Liver (tissue), 9 donors: ENCODE measurements around the gene KCNT1. TPM values are rescaled to one million over a fixed set of nuclear protein-coding genes. Genes with fewer than 3 reads are reported as not detected.

Source experiments
- DNase-seq: peaks from one replicate; pipeline ENCODE4 v3.0.0-alpha.2; 2017; ENCODE audit warnings: low spot score
- H3K27ac ChIP-seq, 2 donors: one replicate each; pipeline ENCODE4 v1.7.0; 2013; ENCODE audit warnings: inconsistent platforms in 2 of 2, low read length in 2 of 2, control low read depth in 1 of 2, low read depth in 1 of 2, mild to moderate bottlenecking in 1 of 2
- H3K27me3 ChIP-seq, 4 donors: one replicate each; pipeline versions ENCODE4 v1.6.1 to v1.7.0; 2013; ENCODE audit warnings: low read length in 3 of 4, inconsistent platforms in 1 of 4, mild to moderate bottlenecking in 1 of 4, moderate library complexity in 1 of 4; ENCODE audit not compliant: control insufficient read depth in 4 of 4, insufficient read depth in 4 of 4
- H3K36me3 ChIP-seq, 4 donors: one replicate each; pipeline versions ENCODE4 v1.6.1 to v1.7.0; 2013; ENCODE audit warnings: low read length in 3 of 4, mild to moderate bottlenecking in 3 of 4, low read depth in 1 of 4, moderate library complexity in 1 of 4; ENCODE audit not compliant: control insufficient read depth in 4 of 4, insufficient read depth in 3 of 4
- H3K4me1 ChIP-seq, 4 donors: one replicate each; pipeline versions ENCODE4 v1.6.1 to v1.7.0; 2013; ENCODE audit warnings: low read length in 3 of 4, mild to moderate bottlenecking in 3 of 4, moderate library complexity in 1 of 4; ENCODE audit not compliant: control insufficient read depth in 4 of 4, insufficient read depth in 4 of 4
- H3K4me3 ChIP-seq, 3 donors: one replicate each; pipeline versions ENCODE4 v1.6.1 to v1.7.0; 2013; ENCODE audit warnings: low read length in 3 of 3, control low read depth in 1 of 3, low read depth in 1 of 3, mild to moderate bottlenecking in 1 of 3
- H3K9ac ChIP-seq, 2 donors: one replicate each; pipeline ENCODE4 v1.7.0; 2013; ENCODE audit warnings: low read length in 2 of 2, mild to moderate bottlenecking in 2 of 2, moderate library complexity in 2 of 2, control low read depth in 1 of 2, low read depth in 1 of 2
- H3K9me3 ChIP-seq, 4 donors: one replicate each; pipeline versions ENCODE4 v1.6.1 to v1.7.0; 2013; ENCODE audit warnings: low read length in 3 of 4; ENCODE audit not compliant: control insufficient read depth in 4 of 4
- ATF3 ChIP-seq: IDR thresholded peaks from 2 replicates; pipeline ENCODE4 v1.6.1; 2016; ENCODE audit warnings: antibody characterized with exemption
- CTCF ChIP-seq: fragments of 150-350 bp; IDR thresholded peaks from 2 replicates; pipeline ENCODE4 v1.5.1; 2017; ENCODE audit warnings: improper control_type of control experiment, low read depth, low read length; ENCODE audit not compliant: missing input control
- FOXA1 ChIP-seq: IDR thresholded peaks from 2 replicates; pipeline ENCODE4 v1.6.1; 2016; ENCODE audit warnings: antibody characterized with exemption
- FOXA2 ChIP-seq: IDR thresholded peaks from 2 replicates; pipeline ENCODE4 v1.6.1; 2016; ENCODE audit warnings: antibody characterized with exemption
- GABPA ChIP-seq, 2 donors: IDR thresholded peaks in 1 of 2; conservative IDR thresholded peaks in 1 of 2; 2 replicates each; pipeline ENCODE4 v1.6.1; 2016; ENCODE audit warnings: antibody characterized with exemption in 2 of 2, mild to moderate bottlenecking in 1 of 2, moderate library complexity in 1 of 2
- HNF4A ChIP-seq, 2 donors: conservative IDR thresholded peaks; 2 replicates each; pipeline ENCODE4 v1.6.1; 2016; ENCODE audit warnings: antibody characterized with exemption in 2 of 2, mild to moderate bottlenecking in 2 of 2
- HNF4G ChIP-seq: IDR thresholded peaks from 2 replicates; pipeline ENCODE4 v1.6.1; 2016; ENCODE audit warnings: antibody characterized with exemption
- JUND ChIP-seq, 2 donors: IDR thresholded peaks; 2 replicates each; pipeline ENCODE4 v1.6.1; 2016; ENCODE audit warnings: antibody characterized with exemption in 2 of 2
- MAX ChIP-seq: IDR thresholded peaks from 2 replicates; pipeline ENCODE4 v1.6.1; 2016; ENCODE audit warnings: antibody characterized with exemption
- NR2F2 ChIP-seq: IDR thresholded peaks from 2 replicates; pipeline ENCODE4 v1.6.1; 2016; ENCODE audit warnings: antibody characterized with exemption
- RAD21 ChIP-seq, 2 donors: IDR thresholded peaks; 2 replicates each; pipeline ENCODE4 v1.6.1; 2016; ENCODE audit warnings: antibody characterized with exemption in 2 of 2, mild to moderate bottlenecking in 2 of 2
- REST ChIP-seq: IDR thresholded peaks from 2 replicates; pipeline ENCODE4 v1.6.1; 2016; ENCODE audit warnings: antibody characterized with exemption, mild to moderate bottlenecking
- RXRA ChIP-seq, 2 donors: IDR thresholded peaks; 2 replicates each; pipeline ENCODE4 v1.6.1; 2017 to 2018; ENCODE audit warnings: antibody characterized with exemption in 2 of 2, mild to moderate bottlenecking in 1 of 2
- SP1 ChIP-seq: IDR thresholded peaks from 2 replicates; pipeline ENCODE4 v1.6.1; 2018; ENCODE audit warnings: antibody characterized with exemption, mild to moderate bottlenecking
- WGBS: extraction: QIAGEN DNeasy Blood & Tissue Kit; methylation state at CpG from one replicate; pipeline ENCODE4 v1.1.7; 2013; 5-methylcytosine and 5-hydroxymethylcytosine counted together
- polyA plus RNA-seq, 2 donors: library from polyadenylated mRNA; stranded (reverse) in 1 of 2; unstranded in 1 of 2; fragments of 200-250 nt in 1 of 2; fragments of >200 nt in 1 of 2; fragmentation: Nextera tagmentation in 1 of 2; extraction: Ambion mirVana in 1 of 2; gene quantifications; one replicate each; pipeline versions ENCODE4 v1.2.1 to v1.2.3, GENCODE V29; 2013 to 2015
- total RNA-seq, 2 donors: library from RNA; depleted of rRNA; stranded (reverse); fragments of >200 nt; gene quantifications; one replicate each; pipeline ENCODE4 v1.2.3, GENCODE V29; 2014
- TF ChIP-seq, protein P1 (sequence below): IDR thresholded peaks from 2 replicates; pipeline ENCODE4 v1.6.1; 2016; ENCODE audit warnings: antibody characterized with exemption
- donor health status: healthy.
- donor health status: healthy.
- donor health status: healthy.
- donor health status: healthy.
- donor health status: healthy.

KCNT1 gene
- total and polyA plus RNA-seq, 4 donors: 0.08 TPM; not detected in 2

- Histone ChIP-seq H3K4me3 (no peak overlapping the region), H3K4me1 (no peaks in the 10 kb centered on the region), H3K27ac (no peak overlapping the region), H3K36me3 (no peaks in the 10 kb centered on the region), H3K27me3 (no peaks in the 10 kb centered on the region), H3K9ac (no peak overlapping the region), H3K9me3 (peaks cover 3 to 10% (median 4%) of the 10 kb centered on the region in 4 donors)
- no peak for DNase-seq
- no peak for TF ChIP-seq ATF3
- TF ChIP-seq MAX: no peak
- TF ChIP-seq RAD21 (IDR thresholded peaks at IDR 0.05): no peak
- WGBS: 85% methylated on average over 43 of the region's 43 CpGs
Measured at GRCh38 chr9:135768516-135769218, 66.7 kb downstream of the KCNT1 start.

- 87% methylated on average over 32 of the region's 32 CpGs for WGBS
- H3K27me3 ChIP-seq: no peaks in the 10 kb centered on the region
- H3K9me3 ChIP-seq: peaks cover 3 to 10% (median 4%) of the 10 kb centered on the region in 4 donors
- no peak overlapping the region for H3K27ac ChIP-seq
- H3K36me3 ChIP-seq: no peaks in the 10 kb centered on the region
- DNase-seq: no peak
- no peak overlapping the region for H3K4me3 ChIP-seq
- no peak overlapping the region for H3K9ac ChIP-seq
- TF ChIP-seq HNF4A (conservative IDR thresholded peaks at IDR 0.05): no peak
- TF ChIP-seq NR2F2: no peak
- TF ChIP-seq REST: no peak
- no peaks in the 10 kb centered on the region for H3K4me1 ChIP-seq
Measured at GRCh38 chr9:135769489-135770202, 67.7 kb downstream of the KCNT1 start.

DNA sequence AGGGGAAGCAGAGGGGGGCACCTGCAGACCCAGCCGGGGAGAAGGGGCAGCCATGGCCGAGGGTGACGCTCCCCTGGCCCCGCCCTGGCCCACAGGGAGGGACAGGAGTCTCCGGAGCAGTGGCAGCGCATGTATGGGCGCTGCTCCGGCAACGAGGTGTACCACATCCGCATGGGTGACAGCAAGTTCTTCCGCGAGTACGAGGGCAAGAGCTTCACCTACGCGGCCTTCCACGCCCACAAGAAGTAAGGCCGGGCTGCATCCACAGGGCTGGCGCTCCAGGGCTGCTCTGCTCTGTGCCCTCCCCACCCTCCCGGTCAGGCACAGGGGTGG lies 68.2 kb downstream of the KCNT1 start:
- WGBS: 75% methylated on average over 19 of the region's 19 CpGs
- no peaks in the 10 kb centered on the region for H3K27me3 ChIP-seq
- H3K4me1 ChIP-seq: no peaks in the 10 kb centered on the region
- H3K36me3 ChIP-seq: no peaks in the 10 kb centered on the region
- H3K9me3 ChIP-seq: peaks cover 3 to 10% (median 4%) of the 10 kb centered on the region in 4 donors
- H3K9ac ChIP-seq: no peak overlapping the region
- H3K4me3 ChIP-seq: no peak overlapping the region
- no peak overlapping the region for H3K27ac ChIP-seq
- DNase-seq: no peak
- no peak for TF ChIP-seq HNF4A (conservative IDR thresholded peaks at IDR 0.05)
- no peak for TF ChIP-seq GABPA (IDR thresholded peaks at IDR 0.05 in 1 of 2, conservative IDR thresholded peaks at IDR 0.05 in 1 of 2)
- no peak for TF ChIP-seq NR2F2
- no peak for TF ChIP-seq FOXA2
- no peak for TF ChIP-seq ATF3
- TF ChIP-seq HNF4G: no peak
- no peak for TF ChIP-seq RXRA (IDR thresholded peaks at IDR 0.05)
- TF ChIP-seq FOXA1: no peak
- no peak for TF ChIP-seq CTCF
- TF ChIP-seq JUND (IDR thresholded peaks at IDR 0.05): no peak
- TF ChIP-seq, protein P1, sequence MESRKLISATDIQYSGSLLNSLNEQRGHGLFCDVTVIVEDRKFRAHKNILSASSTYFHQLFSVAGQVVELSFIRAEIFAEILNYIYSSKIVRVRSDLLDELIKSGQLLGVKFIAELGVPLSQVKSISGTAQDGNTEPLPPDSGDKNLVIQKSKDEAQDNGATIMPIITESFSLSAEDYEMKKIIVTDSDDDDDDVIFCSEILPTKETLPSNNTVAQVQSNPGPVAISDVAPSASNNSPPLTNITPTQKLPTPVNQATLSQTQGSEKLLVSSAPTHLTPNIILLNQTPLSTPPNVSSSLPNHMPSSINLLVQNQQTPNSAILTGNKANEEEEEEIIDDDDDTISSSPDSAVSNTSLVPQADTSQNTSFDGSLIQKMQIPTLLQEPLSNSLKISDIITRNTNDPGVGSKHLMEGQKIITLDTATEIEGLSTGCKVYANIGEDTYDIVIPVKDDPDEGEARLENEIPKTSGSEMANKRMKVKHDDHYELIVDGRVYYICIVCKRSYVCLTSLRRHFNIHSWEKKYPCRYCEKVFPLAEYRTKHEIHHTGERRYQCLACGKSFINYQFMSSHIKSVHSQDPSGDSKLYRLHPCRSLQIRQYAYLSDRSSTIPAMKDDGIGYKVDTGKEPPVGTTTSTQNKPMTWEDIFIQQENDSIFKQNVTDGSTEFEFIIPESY: no peak
- TF ChIP-seq MAX: no peak
- no peak for TF ChIP-seq SP1
